Fibroblast of mammary gland (primary cell): Measurements from ENCODE around the gene TMEM271.
"Not testable (repeated sequence)": the region's sequence is repeated elsewhere in the genome, so short reads cannot be mapped to it uniquely, and the experiment has no call there.

ENCODE experiments used
- DNase-seq: peaks from one replicate; pipeline ENCODE4 v3.0.0-alpha.2; 2010; ENCODE audit warnings: low read depth
- H3K4me3 ChIP-seq: 2 replicates; pipeline ENCODE4 v1.5.1; 2011; ENCODE audit warnings: low read depth, mild to moderate bottlenecking, low read length, moderate library complexity; ENCODE audit not compliant: control insufficient read depth
- TF ChIP-seq, protein P1 (sequence below): conservative IDR thresholded peaks from 2 replicates; pipeline ENCODE4 v1.5.1; 2011; ENCODE audit warnings: low read depth, low read length, inconsistent platforms; ENCODE audit not compliant: control insufficient read depth, insufficient read depth

Gene TMEM271

DNA sequence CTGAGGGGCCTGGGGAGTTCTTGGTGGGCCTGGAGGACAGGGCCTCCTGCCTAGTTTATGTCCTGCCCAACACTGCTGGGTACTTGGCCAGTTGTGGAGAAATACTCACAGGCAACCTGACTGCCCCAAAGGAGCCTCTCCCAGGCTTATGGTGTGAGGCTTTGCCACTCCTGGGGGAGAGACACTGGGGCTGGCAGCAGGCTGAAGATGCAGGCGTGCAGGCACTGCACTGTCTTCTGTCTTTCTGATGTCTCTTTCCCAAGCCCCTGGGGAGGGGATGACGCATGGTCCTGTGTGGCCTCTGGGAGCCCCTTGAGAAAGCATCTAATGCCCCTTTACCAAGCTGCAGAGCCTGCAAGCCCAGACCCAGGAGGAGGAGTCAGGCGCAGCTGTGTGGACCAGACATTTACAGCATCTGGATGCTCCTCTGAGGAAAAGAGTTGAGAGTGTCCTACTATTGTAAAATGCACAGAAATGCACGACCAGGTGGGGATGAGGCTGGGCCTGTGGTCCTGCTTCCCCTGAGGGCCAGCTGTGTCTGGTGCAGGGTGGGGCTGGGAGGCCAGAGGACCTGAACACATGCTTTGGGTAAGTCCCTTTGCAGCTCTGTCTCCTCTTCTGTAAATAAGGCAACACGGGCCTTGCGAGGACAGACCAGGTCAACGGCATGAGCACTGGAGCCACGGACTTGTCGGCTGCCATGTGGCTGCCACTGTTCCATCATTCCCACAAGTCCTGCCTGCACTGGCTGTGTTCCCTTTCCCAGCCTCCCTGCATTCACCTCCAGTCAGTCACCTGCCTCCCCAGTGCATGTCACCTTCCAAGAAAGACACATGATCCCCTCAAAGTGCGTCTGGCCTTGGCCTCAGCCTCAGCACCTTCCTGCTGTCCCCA lies 8.4 kb downstream of the TMEM271 start:
- H3K4me3 ChIP-seq: no peak overlapping the region
- TF ChIP-seq, protein P1, sequence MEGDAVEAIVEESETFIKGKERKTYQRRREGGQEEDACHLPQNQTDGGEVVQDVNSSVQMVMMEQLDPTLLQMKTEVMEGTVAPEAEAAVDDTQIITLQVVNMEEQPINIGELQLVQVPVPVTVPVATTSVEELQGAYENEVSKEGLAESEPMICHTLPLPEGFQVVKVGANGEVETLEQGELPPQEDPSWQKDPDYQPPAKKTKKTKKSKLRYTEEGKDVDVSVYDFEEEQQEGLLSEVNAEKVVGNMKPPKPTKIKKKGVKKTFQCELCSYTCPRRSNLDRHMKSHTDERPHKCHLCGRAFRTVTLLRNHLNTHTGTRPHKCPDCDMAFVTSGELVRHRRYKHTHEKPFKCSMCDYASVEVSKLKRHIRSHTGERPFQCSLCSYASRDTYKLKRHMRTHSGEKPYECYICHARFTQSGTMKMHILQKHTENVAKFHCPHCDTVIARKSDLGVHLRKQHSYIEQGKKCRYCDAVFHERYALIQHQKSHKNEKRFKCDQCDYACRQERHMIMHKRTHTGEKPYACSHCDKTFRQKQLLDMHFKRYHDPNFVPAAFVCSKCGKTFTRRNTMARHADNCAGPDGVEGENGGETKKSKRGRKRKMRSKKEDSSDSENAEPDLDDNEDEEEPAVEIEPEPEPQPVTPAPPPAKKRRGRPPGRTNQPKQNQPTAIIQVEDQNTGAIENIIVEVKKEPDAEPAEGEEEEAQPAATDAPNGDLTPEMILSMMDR: no peak
- no peak for DNase-seq

DNA sequence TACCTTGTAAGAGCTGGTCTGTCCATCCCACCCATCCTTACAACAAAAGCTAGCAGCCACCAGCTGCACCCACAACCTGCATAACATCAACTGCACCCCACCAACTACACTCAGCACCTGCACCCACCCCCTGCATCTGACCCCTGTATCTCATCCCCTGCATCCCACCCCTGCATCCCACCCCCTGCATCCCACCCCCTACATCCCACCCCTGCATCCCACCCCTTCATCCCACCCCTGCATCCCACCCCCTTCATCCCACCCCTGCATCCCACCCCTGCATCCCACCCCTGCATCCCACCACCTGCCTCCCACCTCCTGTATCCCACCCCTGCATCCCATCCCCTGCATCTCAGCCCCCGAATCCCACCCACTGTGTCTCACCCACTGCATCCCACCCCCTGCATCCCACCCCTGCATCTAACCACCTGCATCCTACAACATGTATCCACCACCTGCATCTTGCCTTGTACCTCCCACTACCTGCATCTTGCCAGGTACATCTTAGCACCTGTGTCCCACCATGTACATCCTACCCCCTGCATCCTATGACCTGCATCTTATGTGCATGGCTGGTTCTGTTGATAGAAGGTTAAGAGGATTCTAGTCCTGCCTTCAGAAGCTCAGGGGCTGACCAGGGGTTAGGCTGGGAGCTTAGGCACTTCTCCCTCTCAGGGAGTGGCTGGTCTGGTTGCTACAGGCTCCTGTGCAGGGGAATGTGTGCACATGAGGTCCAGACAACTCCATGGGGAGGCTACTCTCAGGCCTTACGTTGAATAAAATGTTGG lies 9.4 kb downstream of the TMEM271 start:
- H3K4me3 ChIP-seq: no peak overlapping the region
- TF ChIP-seq, protein P1: no peak
- DNase-seq: no peak

DNA sequence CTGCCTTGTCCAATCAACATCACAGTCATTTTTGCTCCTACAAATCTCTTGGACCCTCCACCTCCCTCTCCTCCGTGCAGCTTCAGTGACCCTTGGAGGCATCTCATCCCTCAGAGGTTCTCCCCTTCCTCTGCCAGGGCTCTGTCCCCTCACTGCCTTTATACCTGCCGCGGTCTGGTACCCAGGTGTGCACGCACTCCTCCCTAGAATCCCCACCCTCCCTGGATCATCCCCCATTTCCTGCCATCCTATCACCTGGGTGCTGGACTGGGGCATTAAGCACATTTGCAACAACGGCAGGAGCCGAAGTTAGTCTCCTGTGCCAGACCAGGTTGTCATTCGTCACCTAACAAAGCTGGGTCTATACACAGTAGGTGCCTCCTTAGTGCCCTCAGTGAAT lies 10.1 kb downstream of the TMEM271 start:
- no peak overlapping the region for H3K4me3 ChIP-seq
- DNase-seq: no peak
- TF ChIP-seq, protein P1: no peak

DNA sequence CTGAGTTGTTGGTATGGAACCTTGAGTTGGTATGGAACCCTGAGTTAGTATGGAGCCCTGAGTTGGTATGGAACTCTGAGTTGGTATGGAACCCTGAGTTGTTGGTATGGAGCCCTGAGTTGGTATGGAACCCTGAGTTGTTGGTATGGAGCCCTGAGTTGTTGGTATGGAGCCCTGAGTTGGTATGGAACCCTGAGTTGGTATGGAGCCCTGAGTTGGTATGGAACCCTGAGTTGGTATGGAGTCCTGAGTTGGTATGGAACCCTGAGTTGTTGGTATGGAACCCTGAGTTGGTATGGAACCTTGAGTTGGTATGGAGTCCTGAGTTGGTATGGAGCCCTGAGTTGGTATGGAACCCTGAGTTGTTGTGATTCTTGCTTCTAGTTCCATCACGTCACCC lies 10.5 kb downstream of the TMEM271 start:
- not testable (repeated sequence) for H3K4me3 ChIP-seq

DNA sequence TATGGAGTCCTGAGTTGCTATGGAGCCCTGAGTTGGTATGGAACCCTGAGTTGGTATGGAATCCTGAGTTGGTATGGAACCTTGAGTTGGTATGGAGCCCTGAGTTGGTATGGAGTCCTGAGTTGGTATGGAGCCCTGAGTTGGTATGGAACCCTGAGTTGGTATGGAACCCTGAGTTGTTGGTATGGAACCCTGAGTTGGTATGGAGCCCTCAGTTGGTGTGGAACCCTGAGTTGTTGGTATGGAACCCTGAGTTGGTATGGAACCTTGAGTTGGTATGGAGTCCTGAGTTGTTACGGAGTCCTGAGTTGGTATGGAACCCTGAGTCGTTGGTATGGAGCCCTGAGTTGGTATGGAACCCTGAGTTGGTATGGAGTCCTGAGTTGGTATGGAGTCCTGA lies 13.6 kb downstream of the TMEM271 start:
- not testable (repeated sequence) for H3K4me3 ChIP-seq, DNase-seq

More for the DNA sequence above, 10.5 kb downstream of the TMEM271 start:
- not testable (repeated sequence) for DNase-seq

DNA sequence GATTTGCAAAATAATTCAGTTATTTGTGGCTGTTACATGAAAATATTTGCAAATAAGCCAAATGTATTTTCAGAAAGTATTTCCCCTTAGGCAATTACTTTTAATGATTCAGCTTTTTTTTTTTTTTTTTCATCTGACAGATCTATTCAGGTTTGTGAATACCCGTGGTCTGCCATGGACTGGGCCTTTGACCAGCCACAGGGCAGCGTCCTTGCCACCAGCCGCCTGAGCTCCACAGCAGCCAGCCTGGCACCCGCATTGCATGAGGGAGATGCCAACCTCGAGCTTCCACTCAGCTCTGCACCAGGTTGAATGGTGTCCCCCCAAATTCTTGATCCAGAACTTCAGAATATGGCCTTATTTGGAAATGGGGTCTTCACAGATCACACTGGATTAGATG lies 14.7 kb downstream of the TMEM271 start:
- DNase-seq: no peak
- TF ChIP-seq, protein P1: no peak
- H3K4me3 ChIP-seq: no peak overlapping the region

DNA sequence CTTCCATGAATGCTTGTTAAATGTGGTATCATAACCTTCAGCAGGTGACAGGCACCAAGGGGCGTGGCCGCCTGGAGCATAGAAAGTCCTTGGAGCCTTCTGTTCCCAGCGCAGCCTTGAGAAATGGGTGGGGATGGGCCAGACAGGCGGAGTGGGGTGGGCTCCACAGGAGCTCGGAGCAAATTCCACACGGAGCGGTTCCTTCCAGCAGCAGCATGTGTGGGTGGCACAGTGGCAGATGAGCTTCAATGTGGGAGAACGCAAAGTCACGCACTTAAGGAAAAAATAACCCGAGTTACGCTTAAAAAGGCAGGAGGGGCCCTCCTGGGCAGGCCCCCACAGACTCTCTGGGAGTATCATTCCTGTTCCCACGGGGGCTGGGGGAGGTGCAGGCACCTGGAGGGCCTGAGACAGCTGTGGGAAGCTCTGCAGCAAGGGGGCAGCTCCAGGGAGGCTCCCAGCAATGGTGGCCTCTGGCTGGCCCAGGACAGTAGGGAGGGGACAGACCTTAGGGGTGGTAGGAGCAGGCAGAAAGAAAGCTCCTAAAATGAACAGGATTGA lies 15.3 kb downstream of the TMEM271 start:
- TF ChIP-seq, protein P1: no peak
- no peak for DNase-seq
- no peak overlapping the region for H3K4me3 ChIP-seq
